Left ventricle myocardium inferior (tissue), 1 donor: ENCODE data around the gene FBXO41. TPM values are rescaled to one million over a fixed set of nuclear protein-coding genes. Genes with fewer than 3 reads are reported as not detected.

Experiments
- DNase-seq: peaks from one replicate; pipeline ENCODE4 v3.0.0-alpha.2; 2020
- H3K27ac ChIP-seq: fragments of 200-600 bp; replicated peaks from 2 replicates; pipeline ENCODE4 v1.8.0; 2021
- H3K27me3 ChIP-seq: fragments of 200-600 bp; 2 replicates; pipeline ENCODE4 v1.8.0; 2021; ENCODE audit warnings: low read depth
- H3K36me3 ChIP-seq: fragments of 200-600 bp; 2 replicates; pipeline ENCODE4 v1.8.0; 2021
- H3K4me1 ChIP-seq: fragments of 200-600 bp; 2 replicates; pipeline ENCODE4 v1.8.0; 2021
- H3K4me3 ChIP-seq: fragments of 200-600 bp; 2 replicates; pipeline ENCODE4 v1.8.0; 2021; ENCODE audit warnings: mild to moderate bottlenecking, moderate library complexity
- H3K9me3 ChIP-seq: fragments of 200-600 bp; replicated peaks from 2 replicates; pipeline ENCODE4 v1.8.0; 2021
- intact Hi-C: fragments of 100-400 bp; cut with micrococcal nuclease; formaldehyde crosslinking; loops from one replicate; pipeline ENCODE4 v1.11.0; 2022
- total RNA-seq: library from RNA; stranded (reverse); fragmentation: NEBNext Ultra II Directional; extraction: Animal tissue kit (Norgen Biotek cat#: 25700); gene quantifications from one replicate; pipeline ENCODE4 v1.2.1, GENCODE V29; 2021
- TF ChIP-seq, protein P1 (sequence below): fragments of 200-600 bp; IDR thresholded peaks from 2 replicates; pipeline ENCODE4 v1.8.0; 2021; ENCODE audit warnings: antibody characterized with exemption, mild to moderate bottlenecking, borderline replicate concordance
- donor health status: DM: no; HTN: yes; CAD: no; lungs with severe emphysema.

FBXO41 gene
- total RNA-seq, 1 donor from 2014 or later, result 0.55 TPM

DNA sequence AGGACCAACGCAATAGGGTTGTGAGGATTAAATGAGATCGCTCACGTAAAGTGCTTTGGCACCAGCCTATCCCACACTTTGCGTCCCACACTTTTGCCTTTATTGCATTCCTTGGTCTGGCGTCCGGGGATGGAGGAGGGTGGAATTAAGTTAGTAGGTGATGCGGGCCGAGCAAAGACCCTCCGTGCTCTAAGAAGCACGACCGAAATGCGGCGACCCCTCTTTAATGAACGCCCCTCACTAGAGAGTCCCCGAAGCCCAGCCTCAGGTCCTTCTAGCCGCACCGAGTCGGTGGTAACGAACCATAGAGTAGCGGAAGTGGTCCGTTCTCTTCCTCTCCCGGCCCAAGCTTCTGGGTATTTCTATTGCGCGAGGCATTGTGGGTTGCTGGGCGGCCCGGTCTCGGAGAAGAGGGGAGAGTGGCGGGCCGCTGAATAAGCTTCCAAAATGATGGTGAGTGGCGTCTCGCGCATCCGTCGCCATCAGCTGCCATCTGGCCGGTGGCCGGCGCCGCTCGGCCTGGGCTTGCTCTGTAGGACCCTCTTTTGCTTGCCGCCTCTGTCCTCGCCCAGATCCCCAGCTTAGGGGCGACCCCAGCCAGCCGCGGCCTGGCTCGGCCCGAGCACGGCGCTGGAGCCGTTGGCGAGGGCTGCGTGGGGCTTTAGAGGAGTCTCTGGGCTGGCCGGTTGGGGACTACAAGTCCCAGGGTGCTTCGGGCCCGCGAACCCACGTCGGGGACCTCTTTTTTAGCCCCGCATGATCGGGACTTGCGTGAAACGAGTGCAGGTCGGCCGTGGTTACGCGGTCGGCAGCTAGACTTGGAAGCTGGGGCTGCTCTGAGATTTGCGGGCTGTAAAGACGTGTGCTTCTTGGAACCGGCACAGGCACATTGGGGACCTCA is 50.1 kb downstream of the FBXO41 start, which contains the start of gene CCT7:
Gene CCT7, plus strand, starts transcription at position 377 of the 901 bp plus-strand sequence. Its CDS starts 71 bp downstream, at position 448.
- Histone ChIP-seq H3K27ac (peak within 1 kb of the TSS; percentile 97), H3K9me3 (no peaks in the 10 kb centered on the region), H3K4me3 (peak within 1 kb of the TSS; percentile 91), H3K27me3 (no peaks in the 10 kb centered on the region), H3K4me1 (peaks cover 72% of the 10 kb centered on the region), H3K36me3 (peaks cover 15% of the 10 kb centered on the region)
- peak; percentile 85 for DNase-seq
- intact Hi-C loops, result no loop called here
- TF ChIP-seq, protein P1, sequence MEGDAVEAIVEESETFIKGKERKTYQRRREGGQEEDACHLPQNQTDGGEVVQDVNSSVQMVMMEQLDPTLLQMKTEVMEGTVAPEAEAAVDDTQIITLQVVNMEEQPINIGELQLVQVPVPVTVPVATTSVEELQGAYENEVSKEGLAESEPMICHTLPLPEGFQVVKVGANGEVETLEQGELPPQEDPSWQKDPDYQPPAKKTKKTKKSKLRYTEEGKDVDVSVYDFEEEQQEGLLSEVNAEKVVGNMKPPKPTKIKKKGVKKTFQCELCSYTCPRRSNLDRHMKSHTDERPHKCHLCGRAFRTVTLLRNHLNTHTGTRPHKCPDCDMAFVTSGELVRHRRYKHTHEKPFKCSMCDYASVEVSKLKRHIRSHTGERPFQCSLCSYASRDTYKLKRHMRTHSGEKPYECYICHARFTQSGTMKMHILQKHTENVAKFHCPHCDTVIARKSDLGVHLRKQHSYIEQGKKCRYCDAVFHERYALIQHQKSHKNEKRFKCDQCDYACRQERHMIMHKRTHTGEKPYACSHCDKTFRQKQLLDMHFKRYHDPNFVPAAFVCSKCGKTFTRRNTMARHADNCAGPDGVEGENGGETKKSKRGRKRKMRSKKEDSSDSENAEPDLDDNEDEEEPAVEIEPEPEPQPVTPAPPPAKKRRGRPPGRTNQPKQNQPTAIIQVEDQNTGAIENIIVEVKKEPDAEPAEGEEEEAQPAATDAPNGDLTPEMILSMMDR, result no peak

DNA sequence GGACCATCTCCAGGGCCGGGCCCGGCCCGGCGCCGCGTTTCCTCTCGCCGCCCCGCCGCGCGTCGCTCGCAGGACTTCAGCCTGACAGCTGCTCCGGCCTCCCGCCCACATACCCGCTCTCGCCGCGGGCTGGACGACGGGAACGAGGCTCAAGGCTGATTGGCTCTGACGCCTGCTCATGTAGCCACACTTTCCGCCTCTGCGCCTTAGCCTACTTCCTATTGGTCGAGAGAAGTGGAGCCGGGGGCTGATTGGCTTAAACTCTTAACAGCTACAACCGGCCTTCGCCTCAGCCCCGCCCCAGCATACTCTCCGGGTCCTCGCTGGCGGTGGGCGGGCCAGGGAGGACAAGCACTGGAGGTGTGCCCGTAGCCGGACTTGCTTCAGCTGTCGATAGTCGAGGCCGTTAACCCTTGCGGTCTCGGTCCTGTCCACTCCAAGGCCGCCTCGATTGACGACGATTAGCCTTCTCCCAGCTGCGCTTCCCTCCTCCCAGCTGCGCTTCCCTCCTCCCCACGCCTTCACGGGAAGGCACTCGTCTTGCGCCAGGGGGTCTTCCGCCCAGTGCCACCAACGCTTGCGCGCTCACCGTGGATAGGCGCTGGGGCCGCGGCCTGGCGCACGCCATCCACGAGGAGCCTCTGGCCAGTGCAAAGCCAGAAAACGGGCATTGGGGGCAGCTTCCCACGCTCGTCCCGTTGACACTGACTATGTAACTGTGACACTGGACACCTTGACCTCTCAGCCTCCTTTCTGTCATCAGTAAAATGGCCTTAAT is 50.9 kb downstream of the FBXO41 start, which contains the start of gene PRADC1:
Gene PRADC1, minus strand, starts transcription at position 86 of the 778 bp plus-strand sequence. Its CDS starts 79 bp downstream, at position 7.
- intact Hi-C loops, result no loop called here
- H3K36me3 ChIP-seq, result peaks cover 19% of the 10 kb centered on the region
- TF ChIP-seq, protein P1, result no peak

DNA sequence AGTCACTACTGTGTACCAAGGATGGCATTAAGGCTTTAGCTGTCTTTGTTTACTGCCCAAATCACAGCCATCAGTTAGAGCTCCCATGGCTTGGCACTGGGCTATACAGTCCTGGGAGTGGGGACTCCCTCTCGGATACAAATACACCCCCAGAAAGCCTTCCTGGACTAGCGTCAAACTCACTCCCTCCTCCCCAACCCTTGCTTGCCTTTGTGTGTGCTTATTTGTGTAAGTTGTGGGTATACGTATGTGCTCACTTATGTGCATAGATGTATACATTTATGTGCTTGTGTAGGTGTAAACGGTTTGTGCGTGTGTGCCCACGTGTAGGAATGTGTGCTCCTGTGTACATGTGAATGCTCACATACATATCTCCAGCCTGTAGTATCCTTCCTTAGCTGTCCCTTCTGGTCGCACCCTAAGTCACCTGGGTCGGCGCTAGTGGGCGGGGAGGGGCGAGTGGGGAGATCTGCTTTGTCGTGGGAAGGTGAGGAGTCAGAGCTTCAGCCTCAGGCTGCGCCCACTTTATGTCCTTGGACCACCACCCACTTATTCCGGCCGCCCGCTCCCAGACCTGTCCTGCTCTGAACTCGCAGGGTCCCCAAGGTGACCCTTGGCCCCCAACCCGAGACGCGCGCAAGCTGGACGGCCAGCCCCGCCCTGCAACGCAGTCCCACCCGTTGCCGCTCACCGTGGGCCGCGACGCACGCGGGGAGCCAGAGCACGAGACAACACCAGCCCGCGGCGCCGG is 51.7 kb downstream of the FBXO41 start:
- TF ChIP-seq, protein P1, result no peak
- intact Hi-C loops, result no loop called here
- no peaks in the 10 kb centered on the region for H3K27me3 ChIP-seq
- H3K9me3 ChIP-seq, result no peaks in the 10 kb centered on the region
- peak overlapping the region; percentile 91 for H3K4me3 ChIP-seq
- H3K27ac ChIP-seq, result peak overlapping the region; percentile 97
- no peak for DNase-seq
- peaks cover 56% of the 10 kb centered on the region for H3K4me1 ChIP-seq
- peaks cover 26% of the 10 kb centered on the region for H3K36me3 ChIP-seq

More for the DNA sequence above, 50.9 kb downstream of the FBXO41 start, which contains the start of gene PRADC1:
- Histone ChIP-seq H3K9me3 (no peaks in the 10 kb centered on the region), H3K27me3 (no peaks in the 10 kb centered on the region), H3K27ac (peak within 1 kb of the TSS; percentile 97), H3K4me1 (peaks cover 64% of the 10 kb centered on the region), H3K4me3 (peak within 1 kb of the TSS; percentile 91)
- peak; percentile 98 for DNase-seq

DNA sequence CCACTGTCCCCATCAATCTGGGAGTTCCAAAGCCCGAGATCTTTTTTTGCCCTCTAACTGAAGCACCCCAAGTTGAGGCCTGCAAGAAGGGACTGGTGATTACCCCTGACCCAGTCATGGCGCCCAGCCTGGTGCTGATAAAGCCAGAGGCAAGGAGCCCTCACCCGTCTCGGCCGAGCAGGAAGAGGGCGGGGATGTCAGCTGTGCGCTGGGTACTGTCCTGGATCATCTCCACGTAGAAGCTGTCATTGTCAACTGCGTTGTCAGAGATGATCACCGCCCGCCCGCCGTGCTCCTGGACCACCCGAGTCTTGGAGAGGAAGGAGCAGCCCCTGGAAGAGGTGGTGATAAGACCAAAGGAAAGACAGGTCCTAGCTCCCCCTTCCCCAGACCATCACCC is 55.6 kb downstream of the FBXO41 start:
- TF ChIP-seq, protein P1, result no peak
- Histone ChIP-seq H3K9me3 (no peaks in the 10 kb centered on the region), H3K27ac (no peak overlapping the region), H3K4me3 (no peak overlapping the region), H3K4me1 (peaks cover 31% of the 10 kb centered on the region), H3K36me3 (peaks cover 51% of the 10 kb centered on the region), H3K27me3 (no peaks in the 10 kb centered on the region)
- no peak for DNase-seq
- intact Hi-C loops, result no loop called here

DNA sequence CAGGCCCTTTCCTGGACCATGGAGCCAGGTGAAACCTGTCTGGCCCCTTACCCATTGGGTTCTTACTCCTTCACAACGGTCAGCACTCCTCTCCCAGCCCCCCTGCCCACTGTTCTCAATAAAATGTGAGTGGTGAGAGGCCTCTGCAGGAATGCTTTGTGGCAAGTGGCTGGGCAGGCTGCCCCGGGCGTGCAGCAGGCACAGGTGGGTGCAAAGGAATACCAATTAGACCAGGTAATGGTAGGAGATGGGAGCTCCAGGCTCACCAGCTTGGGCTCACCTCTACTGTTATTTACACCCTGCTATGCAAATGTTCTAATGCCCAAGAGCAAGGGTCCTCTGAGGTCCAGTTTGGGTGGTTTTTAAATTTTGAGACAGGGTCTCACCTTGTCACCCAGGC is 57.2 kb downstream of the FBXO41 start:
- intact Hi-C loops, result no loop called here
- DNase-seq, result no peak
- H3K4me3 ChIP-seq, result no peak overlapping the region
- no peaks in the 10 kb centered on the region for H3K27me3 ChIP-seq
- H3K36me3 ChIP-seq, result peaks cover 67% of the 10 kb centered on the region
- H3K4me1 ChIP-seq, result peaks cover 19% of the 10 kb centered on the region
- no peaks in the 10 kb centered on the region for H3K9me3 ChIP-seq
- TF ChIP-seq, protein P1, result no peak
- H3K27ac ChIP-seq, result no peak overlapping the region
